ENCODE results near the gene IL17REL.

IL17REL gene

DNA sequence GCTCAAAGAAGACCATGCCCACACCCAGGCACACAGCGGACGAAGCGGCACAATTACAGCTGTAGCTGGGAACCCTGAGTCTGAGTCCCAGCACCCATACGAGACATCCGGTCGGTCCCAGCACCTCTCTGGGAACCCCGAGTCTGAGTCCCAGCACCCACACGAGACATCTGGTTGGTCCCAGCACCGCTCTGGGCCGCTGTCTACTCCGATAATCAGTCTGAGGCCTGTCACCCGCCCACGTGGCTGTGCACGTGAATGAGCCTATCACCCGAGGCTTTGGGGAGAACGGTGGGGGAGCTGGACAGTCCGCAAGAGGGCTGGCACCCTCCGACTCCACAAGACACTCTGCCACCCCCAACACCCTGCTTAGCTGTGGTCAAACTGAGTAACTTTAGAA lies 39.4 kb upstream of the IL17REL start:
- Histone ChIP-seq H3K4me3 (ENCODE audit: low read depth, low read length) (no peak overlapping the region), H3K9me3 (no peaks in the 10 kb centered on the region; the same call in 1 of the 2 replicates), H3K4me1 (no peaks in the 10 kb centered on the region), H3K27me3 (no peaks in the 10 kb centered on the region), H3K36me3 (no peaks in the 10 kb centered on the region)
- TF ChIP-seq, protein P1, sequence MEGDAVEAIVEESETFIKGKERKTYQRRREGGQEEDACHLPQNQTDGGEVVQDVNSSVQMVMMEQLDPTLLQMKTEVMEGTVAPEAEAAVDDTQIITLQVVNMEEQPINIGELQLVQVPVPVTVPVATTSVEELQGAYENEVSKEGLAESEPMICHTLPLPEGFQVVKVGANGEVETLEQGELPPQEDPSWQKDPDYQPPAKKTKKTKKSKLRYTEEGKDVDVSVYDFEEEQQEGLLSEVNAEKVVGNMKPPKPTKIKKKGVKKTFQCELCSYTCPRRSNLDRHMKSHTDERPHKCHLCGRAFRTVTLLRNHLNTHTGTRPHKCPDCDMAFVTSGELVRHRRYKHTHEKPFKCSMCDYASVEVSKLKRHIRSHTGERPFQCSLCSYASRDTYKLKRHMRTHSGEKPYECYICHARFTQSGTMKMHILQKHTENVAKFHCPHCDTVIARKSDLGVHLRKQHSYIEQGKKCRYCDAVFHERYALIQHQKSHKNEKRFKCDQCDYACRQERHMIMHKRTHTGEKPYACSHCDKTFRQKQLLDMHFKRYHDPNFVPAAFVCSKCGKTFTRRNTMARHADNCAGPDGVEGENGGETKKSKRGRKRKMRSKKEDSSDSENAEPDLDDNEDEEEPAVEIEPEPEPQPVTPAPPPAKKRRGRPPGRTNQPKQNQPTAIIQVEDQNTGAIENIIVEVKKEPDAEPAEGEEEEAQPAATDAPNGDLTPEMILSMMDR (IDR thresholded peaks at IDR 0.05; ENCODE audit: low read depth, low read length), result no peak
- no peak for DNase-seq

DNA sequence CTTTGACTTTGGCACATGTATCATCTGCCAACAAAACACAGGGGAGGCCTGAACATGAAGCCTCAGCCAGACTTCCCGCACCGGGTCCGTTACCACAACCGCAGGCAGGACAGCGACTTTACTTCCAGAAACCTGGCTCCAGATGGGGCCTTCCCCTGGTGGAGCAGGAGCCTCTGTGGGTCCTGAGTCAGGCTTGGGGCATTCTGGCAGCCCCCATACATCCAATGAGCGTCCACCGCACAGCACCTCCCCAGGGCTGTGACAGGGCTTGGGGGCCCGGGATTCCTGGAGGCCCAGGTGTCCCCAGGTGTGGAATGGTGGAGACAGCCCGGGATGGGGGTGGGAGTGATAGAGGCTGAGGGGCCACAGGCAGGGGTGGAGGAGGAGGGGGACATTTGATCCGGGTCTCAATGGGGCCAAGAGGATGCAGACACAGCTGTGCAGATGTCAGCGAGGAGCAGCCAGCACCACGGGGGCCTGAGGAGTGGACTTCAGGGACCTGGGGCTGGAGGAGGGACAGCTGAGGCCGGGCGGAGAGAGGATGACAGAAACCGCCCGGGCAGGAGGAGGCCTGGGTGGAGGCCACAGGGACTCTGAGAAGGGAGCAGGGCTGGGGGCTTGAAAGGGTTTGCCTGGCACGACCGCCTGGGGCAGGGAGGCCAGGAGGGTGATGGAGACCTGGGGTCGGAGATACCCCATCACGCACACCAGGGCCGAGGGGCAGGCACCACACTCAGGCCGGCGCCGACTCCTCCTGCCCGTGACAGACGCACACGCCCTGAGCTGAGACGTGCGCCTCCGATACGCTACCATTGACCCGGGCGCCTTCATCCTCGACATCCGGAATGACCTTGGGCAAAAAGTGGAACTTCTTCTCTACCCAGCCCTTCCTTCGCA lies 37.0 kb upstream of the IL17REL start:
- Histone ChIP-seq H3K36me3 (no peaks in the 10 kb centered on the region), H3K4me3 (ENCODE audit: low read depth, low read length) (no peak overlapping the region), H3K4me1 (no peaks in the 10 kb centered on the region), H3K9me3 (no peaks in the 10 kb centered on the region; the same call in 1 of the 2 replicates), H3K27me3 (no peaks in the 10 kb centered on the region)
- TF ChIP-seq, protein P1 (IDR thresholded peaks at IDR 0.05; ENCODE audit: low read depth, low read length), result no peak
- peak; percentile 5 for DNase-seq

DNA sequence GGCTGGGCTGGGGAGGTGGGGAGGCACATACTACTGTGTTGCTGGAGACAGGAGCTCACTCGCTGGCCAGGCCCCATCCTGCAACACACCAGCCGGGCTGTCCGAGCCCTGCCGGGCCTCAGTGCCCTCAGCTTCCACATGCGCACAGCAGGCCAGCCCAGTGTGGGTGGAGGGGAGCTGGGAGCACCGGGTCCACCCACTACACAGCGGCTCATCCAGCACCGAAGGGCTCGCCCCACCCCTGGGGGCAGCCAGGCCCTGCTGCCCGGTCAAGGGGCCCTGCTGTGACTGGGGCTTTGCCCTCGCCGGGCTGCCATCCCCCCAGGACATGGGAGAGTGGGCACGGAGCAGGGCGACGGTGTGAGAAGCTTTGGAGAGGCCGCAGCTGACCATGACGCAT lies 36.3 kb upstream of the IL17REL start:
- Histone ChIP-seq H3K4me3 (ENCODE audit: low read depth, low read length) (no peak overlapping the region), H3K27me3 (no peaks in the 10 kb centered on the region)
- TF ChIP-seq, protein P1 (IDR thresholded peaks at IDR 0.05; ENCODE audit: low read depth, low read length), result no peak

DNA sequence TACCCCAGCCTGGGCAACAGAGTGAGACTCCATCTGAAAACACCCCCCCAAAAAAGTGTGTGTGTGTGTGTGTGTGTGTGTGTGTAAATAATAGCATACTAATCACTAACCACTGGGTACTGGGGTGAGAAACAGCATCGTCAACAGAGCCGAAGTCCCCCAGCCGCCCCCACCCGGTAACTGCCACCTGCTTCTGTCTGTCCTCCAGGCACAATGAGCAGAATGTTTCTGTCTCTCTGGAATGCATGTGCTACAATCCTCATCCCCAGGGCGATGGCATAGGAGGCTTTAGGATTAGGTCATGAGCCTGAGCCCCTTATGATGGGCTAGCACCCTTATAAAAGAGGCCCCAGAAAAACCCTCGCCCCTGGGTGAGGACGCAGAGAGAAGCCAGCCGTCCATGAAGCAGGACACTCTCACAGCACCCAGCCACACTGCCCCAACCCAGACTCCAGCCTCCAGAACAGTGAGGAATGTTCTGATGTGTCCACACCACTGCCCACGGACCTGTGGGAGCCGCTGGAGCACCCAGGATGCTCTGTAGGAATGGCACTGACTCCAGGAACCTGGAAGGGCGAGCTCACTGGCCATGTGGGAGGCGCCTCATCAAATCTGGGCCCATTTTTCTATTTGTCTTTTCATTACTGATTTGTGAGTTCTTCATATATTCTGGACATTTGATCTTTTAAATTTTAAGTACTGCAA lies 35.6 kb upstream of the IL17REL start:
- Histone ChIP-seq H3K9me3 (no peaks in the 10 kb centered on the region; the same call in 1 of the 2 replicates), H3K36me3 (no peaks in the 10 kb centered on the region), H3K4me3 (ENCODE audit: low read depth, low read length) (no peak overlapping the region), H3K27me3 (no peaks in the 10 kb centered on the region), H3K4me1 (no peaks in the 10 kb centered on the region)
- no peak for DNase-seq
- TF ChIP-seq, protein P1 (IDR thresholded peaks at IDR 0.05; ENCODE audit: low read depth, low read length), result no peak

More for the DNA sequence above, 36.3 kb upstream of the IL17REL start:
- DNase-seq, result peak; percentile 7
- no peaks in the 10 kb centered on the region for H3K4me1 ChIP-seq
- H3K9me3 ChIP-seq, result no peaks in the 10 kb centered on the region; the same call in 1 of the 2 replicates
- no peaks in the 10 kb centered on the region for H3K36me3 ChIP-seq

DNA sequence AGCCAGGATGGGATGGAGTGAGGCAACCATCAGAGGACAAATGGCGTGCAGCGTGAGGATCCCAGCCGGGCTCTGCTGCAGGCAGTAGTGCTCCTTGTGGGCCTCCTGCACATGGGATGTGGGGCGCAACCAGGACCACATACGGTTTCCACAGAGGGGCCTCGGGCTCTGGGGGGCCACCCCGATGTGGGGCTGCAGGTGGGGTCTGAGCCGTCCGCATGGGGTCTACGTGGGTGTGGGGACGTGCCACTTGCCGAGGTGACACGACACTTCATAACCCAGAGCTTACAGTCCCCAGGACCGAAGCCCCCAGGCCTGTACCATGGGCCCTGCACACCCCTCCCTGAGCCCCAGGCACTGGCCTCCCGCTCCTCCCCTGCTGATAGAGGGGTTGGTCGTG lies 34.8 kb upstream of the IL17REL start:
- TF ChIP-seq, protein P1 (IDR thresholded peaks at IDR 0.05; ENCODE audit: low read depth, low read length), result no peak

More for the DNA sequence above, 34.8 kb upstream of the IL17REL start:
- Histone ChIP-seq H3K4me1 (no peaks in the 10 kb centered on the region), H3K4me3 (ENCODE audit: low read depth, low read length) (no peak overlapping the region), H3K27me3 (no peaks in the 10 kb centered on the region), H3K36me3 (no peaks in the 10 kb centered on the region), H3K9me3 (no peaks in the 10 kb centered on the region; the same call in 1 of the 2 replicates)
- DNase-seq, result no peak
